ENCODE measurements around the gene FAM3B. TPM values are rescaled to one million over a fixed set of nuclear protein-coding genes. Genes with fewer than 3 reads are reported as not detected.

FAM3B gene
- polyA plus RNA-seq, 1 donor from 2014 or later, result not detected

DNA sequence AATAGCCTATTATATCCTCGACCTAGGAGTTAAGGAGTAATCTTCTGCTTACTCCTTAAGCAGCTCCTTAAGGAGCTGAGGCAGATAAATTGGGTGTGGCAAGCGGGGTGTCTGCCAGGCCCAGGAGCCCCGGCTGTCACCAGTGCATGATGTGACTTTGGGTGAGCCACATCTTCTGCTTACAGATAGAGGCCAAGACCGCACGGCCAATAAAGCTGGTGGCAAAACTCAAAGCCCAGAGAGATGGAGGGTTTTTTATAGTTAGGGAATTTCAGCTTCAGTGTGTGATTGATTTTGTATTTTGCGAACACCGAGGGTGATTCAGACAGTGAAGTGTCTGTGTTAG lies 55.1 kb downstream of the FAM3B start:
- Histone ChIP-seq H3K36me3 (ENCODE audit: insufficient read depth, low read length) (no peaks in the 10 kb centered on the region), H3K9me2 (ENCODE audit: insufficient read depth, low read length) (no peaks in the 10 kb centered on the region), H2AFZ (ENCODE audit: low read depth, low read length) (no peak overlapping the region), H3K27ac (ENCODE audit: low read length) (no peak overlapping the region), H3K9ac (ENCODE audit: low read length) (no peak overlapping the region), H4K20me1 (ENCODE audit: insufficient read depth) (no peaks in the 10 kb centered on the region), H3K4me3 (ENCODE audit: low read length) (no peak overlapping the region), H3K27me3 (ENCODE audit: insufficient read depth, low read depth, low read length) (no peaks in the 10 kb centered on the region), H3F3A (ENCODE audit: insufficient read depth, low read length, poor library complexity, severe bottlenecking) (no peaks in the 10 kb centered on the region), H3K9me3 (ENCODE audit: low read length) (no peaks in the 10 kb centered on the region), H3K4me2 (ENCODE audit: low read length) (no peak overlapping the region), H3K79me2 (replicated peaks; ENCODE audit: insufficient read depth, low read length) (no peaks in the 10 kb centered on the region)
- TF ChIP-seq POLR2AphosphoS5 (IDR thresholded peaks at IDR 0.05) (no peak), MXI1 (conservative IDR thresholded peaks at IDR 0.05; ENCODE audit: poor library complexity, severe bottlenecking) (no peak), TAF1 (IDR thresholded peaks at IDR 0.05; ENCODE audit: low read depth) (no peak), SMC3 (conservative IDR thresholded peaks at IDR 0.05; ENCODE audit: poor library complexity) (no peak), RAD21 (conservative IDR thresholded peaks at IDR 0.05) (no peak), EP300 (conservative IDR thresholded peaks at IDR 0.05; ENCODE audit: poor library complexity, severe bottlenecking) (no peak), EZH2 (IDR thresholded peaks at IDR 0.05; ENCODE audit: borderline replicate concordance, insufficient read depth, low read length, poor library complexity, severe bottlenecking) (no peak)
- TF ChIP-seq, protein P1, sequence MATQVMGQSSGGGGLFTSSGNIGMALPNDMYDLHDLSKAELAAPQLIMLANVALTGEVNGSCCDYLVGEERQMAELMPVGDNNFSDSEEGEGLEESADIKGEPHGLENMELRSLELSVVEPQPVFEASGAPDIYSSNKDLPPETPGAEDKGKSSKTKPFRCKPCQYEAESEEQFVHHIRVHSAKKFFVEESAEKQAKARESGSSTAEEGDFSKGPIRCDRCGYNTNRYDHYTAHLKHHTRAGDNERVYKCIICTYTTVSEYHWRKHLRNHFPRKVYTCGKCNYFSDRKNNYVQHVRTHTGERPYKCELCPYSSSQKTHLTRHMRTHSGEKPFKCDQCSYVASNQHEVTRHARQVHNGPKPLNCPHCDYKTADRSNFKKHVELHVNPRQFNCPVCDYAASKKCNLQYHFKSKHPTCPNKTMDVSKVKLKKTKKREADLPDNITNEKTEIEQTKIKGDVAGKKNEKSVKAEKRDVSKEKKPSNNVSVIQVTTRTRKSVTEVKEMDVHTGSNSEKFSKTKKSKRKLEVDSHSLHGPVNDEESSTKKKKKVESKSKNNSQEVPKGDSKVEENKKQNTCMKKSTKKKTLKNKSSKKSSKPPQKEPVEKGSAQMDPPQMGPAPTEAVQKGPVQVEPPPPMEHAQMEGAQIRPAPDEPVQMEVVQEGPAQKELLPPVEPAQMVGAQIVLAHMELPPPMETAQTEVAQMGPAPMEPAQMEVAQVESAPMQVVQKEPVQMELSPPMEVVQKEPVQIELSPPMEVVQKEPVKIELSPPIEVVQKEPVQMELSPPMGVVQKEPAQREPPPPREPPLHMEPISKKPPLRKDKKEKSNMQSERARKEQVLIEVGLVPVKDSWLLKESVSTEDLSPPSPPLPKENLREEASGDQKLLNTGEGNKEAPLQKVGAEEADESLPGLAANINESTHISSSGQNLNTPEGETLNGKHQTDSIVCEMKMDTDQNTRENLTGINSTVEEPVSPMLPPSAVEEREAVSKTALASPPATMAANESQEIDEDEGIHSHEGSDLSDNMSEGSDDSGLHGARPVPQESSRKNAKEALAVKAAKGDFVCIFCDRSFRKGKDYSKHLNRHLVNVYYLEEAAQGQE (IDR thresholded peaks at IDR 0.05; ENCODE audit: borderline replicate concordance), result no peak
- TF ChIP-seq, protein P2, sequence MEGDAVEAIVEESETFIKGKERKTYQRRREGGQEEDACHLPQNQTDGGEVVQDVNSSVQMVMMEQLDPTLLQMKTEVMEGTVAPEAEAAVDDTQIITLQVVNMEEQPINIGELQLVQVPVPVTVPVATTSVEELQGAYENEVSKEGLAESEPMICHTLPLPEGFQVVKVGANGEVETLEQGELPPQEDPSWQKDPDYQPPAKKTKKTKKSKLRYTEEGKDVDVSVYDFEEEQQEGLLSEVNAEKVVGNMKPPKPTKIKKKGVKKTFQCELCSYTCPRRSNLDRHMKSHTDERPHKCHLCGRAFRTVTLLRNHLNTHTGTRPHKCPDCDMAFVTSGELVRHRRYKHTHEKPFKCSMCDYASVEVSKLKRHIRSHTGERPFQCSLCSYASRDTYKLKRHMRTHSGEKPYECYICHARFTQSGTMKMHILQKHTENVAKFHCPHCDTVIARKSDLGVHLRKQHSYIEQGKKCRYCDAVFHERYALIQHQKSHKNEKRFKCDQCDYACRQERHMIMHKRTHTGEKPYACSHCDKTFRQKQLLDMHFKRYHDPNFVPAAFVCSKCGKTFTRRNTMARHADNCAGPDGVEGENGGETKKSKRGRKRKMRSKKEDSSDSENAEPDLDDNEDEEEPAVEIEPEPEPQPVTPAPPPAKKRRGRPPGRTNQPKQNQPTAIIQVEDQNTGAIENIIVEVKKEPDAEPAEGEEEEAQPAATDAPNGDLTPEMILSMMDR (IDR thresholded peaks at IDR 0.05; ENCODE audit: poor library complexity, severe bottlenecking), result no peak

DNA sequence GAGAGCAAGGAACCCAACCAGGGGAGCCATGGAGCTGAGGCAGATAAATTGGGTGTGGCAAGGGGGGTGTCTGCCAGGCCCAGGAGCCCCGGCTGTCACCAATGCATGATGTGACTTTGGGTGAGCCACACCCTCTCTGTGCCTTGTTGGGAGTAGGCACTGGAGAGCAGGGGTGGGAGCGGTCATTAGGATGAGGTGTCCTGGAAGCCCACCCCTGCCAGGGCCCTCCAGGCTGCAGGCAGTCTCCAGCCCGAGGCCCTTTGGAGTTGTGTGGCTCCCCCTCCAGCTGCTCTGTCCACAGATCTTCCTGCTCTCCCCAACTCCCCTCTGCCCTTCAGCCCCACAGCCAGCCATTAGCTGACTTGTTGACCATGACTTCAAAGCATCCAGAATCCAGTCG lies 56.7 kb downstream of the FAM3B start:
- no peak for TF ChIP-seq TAF1 (IDR thresholded peaks at IDR 0.05; ENCODE audit: low read depth)
- H2AFZ ChIP-seq (ENCODE audit: low read depth, low read length), result no peak overlapping the region
- H3F3A ChIP-seq (ENCODE audit: insufficient read depth, low read length, poor library complexity, severe bottlenecking), result no peaks in the 10 kb centered on the region
- H3K36me3 ChIP-seq (ENCODE audit: insufficient read depth, low read length), result no peaks in the 10 kb centered on the region
- H3K4me3 ChIP-seq (ENCODE audit: low read length), result no peak overlapping the region
- no peaks in the 10 kb centered on the region for H3K79me2 ChIP-seq (replicated peaks; ENCODE audit: insufficient read depth, low read length)
- no peaks in the 10 kb centered on the region for H3K9me3 ChIP-seq (ENCODE audit: low read length)
- no peaks in the 10 kb centered on the region for H3K9me2 ChIP-seq (ENCODE audit: insufficient read depth, low read length)
- H3K27me3 ChIP-seq (ENCODE audit: insufficient read depth, low read depth, low read length), result no peaks in the 10 kb centered on the region
- no peak overlapping the region for H3K4me2 ChIP-seq (ENCODE audit: low read length)
- H3K9ac ChIP-seq (ENCODE audit: low read length), result no peak overlapping the region
- H4K20me1 ChIP-seq (ENCODE audit: insufficient read depth), result no peaks in the 10 kb centered on the region
- H3K27ac ChIP-seq (ENCODE audit: low read length), result no peak overlapping the region

DNA sequence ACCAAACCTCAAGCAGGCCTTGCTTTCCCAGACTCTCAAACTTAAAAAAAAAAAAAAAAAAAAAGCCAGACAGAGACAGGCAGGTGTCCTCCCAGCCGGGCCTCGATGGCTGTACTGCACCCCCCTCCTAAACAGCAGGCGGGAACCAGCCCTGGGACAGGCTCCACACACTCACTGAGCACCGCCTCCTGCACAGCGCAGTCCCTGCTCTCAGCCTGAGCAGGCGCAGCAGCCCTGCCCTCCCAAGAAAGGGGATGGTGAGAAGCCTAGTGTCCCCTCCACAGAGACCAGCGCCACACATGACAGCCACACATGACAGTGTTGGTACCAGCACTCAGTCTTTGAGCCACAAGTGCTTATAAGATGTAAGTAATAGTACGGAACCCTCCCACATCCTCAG lies 57.2 kb downstream of the FAM3B start:
- TF ChIP-seq POLR2AphosphoS5 (IDR thresholded peaks at IDR 0.05) (no peak), RAD21 (conservative IDR thresholded peaks at IDR 0.05) (no peak), EP300 (conservative IDR thresholded peaks at IDR 0.05; ENCODE audit: poor library complexity, severe bottlenecking) (no peak), MXI1 (conservative IDR thresholded peaks at IDR 0.05; ENCODE audit: poor library complexity, severe bottlenecking) (no peak), EZH2 (IDR thresholded peaks at IDR 0.05; ENCODE audit: borderline replicate concordance, insufficient read depth, low read length, poor library complexity, severe bottlenecking) (no peak)
- TF ChIP-seq, protein P1 (IDR thresholded peaks at IDR 0.05; ENCODE audit: borderline replicate concordance), result no peak
- TF ChIP-seq, protein P2 (IDR thresholded peaks at IDR 0.05; ENCODE audit: poor library complexity, severe bottlenecking), result no peak

More for the DNA sequence above, 57.2 kb downstream of the FAM3B start:
- H2AFZ ChIP-seq (ENCODE audit: low read depth, low read length), result no peak overlapping the region
- no peaks in the 10 kb centered on the region for H3K9me3 ChIP-seq (ENCODE audit: low read length)
- no peaks in the 10 kb centered on the region for H3K27me3 ChIP-seq (ENCODE audit: insufficient read depth, low read depth, low read length)
- H3F3A ChIP-seq (ENCODE audit: insufficient read depth, low read length, poor library complexity, severe bottlenecking), result no peaks in the 10 kb centered on the region
- H4K20me1 ChIP-seq (ENCODE audit: insufficient read depth), result no peaks in the 10 kb centered on the region
- no peak overlapping the region for H3K27ac ChIP-seq (ENCODE audit: low read length)
- no peaks in the 10 kb centered on the region for H3K79me2 ChIP-seq (replicated peaks; ENCODE audit: insufficient read depth, low read length)
- no peaks in the 10 kb centered on the region for H3K9me2 ChIP-seq (ENCODE audit: insufficient read depth, low read length)
- no peak overlapping the region for H3K9ac ChIP-seq (ENCODE audit: low read length)
- H3K4me2 ChIP-seq (ENCODE audit: low read length), result no peak overlapping the region
- no peak overlapping the region for H3K4me3 ChIP-seq (ENCODE audit: low read length)
- no peaks in the 10 kb centered on the region for H3K36me3 ChIP-seq (ENCODE audit: insufficient read depth, low read length)
